Measurements from ENCODE around the gene CZIB. TPM values are rescaled to one million over a fixed set of nuclear protein-coding genes. Genes with fewer than 3 reads are reported as not detected.

The CZIB gene
- 52.6 and 59.8 TPM in 2 replicates for total RNA-seq
- long read RNA-seq, transcript C1orf123-202 (7 exons, 1,009 nt): minor isoform, 10 of 95 reads
- long read RNA-seq, transcript C1orf123-201 (8 exons, 1,085 nt): major isoform, 68 of 95 reads
- long read RNA-seq, partial matches to known transcripts: 3 of 95 reads
- long read RNA-seq, other reads (novel, unspliced or antisense): 14 of 95 reads

GRCh38 chr1:53220171-53220961 lies at the start of gene CZIB:
Gene CZIB, minus strand, starts transcription at chr1:53220634. Its CDS starts 59 bp downstream, at chr1:53220575.
- Mint-ChIP-seq H3K4me1 (ENCODE audit: unreplicated experiment) (peaks cover 21% of the 10 kb centered on the region), H3K9me3 (ENCODE audit: unreplicated experiment) (no peaks in the 10 kb centered on the region), H3K36me3 (ENCODE audit: unreplicated experiment) (peaks cover 10% of the 10 kb centered on the region), H3K27ac (ENCODE audit: unreplicated experiment) (peak within 1 kb of the TSS; percentile 97), H3K27me3 (ENCODE audit: unreplicated experiment) (no peaks in the 10 kb centered on the region), H3K4me3 (ENCODE audit: unreplicated experiment) (peak within 1 kb of the TSS; percentile 88)
- peak; percentile 97 for DNase-seq (ENCODE audit: extremely low spot score, unreplicated experiment)
- TF ChIP-seq CTCF (IDR thresholded peaks at IDR 0.05): no peak

- H3K4me1 Mint-ChIP-seq (ENCODE audit: unreplicated experiment): no peaks in the 10 kb centered on the region
- no peak overlapping the region for H3K4me3 Mint-ChIP-seq (ENCODE audit: unreplicated experiment)
- no peaks in the 10 kb centered on the region for H3K27me3 Mint-ChIP-seq (ENCODE audit: unreplicated experiment)
- no peak for TF ChIP-seq CTCF (IDR thresholded peaks at IDR 0.05)
- no peaks in the 10 kb centered on the region for H3K9me3 Mint-ChIP-seq (ENCODE audit: unreplicated experiment)
- no peak overlapping the region for H3K27ac Mint-ChIP-seq (ENCODE audit: unreplicated experiment)
- no peak for DNase-seq (ENCODE audit: extremely low spot score, unreplicated experiment)
- no peaks in the 10 kb centered on the region for H3K36me3 Mint-ChIP-seq (ENCODE audit: unreplicated experiment)
These were observed 49.7 kb upstream of the CZIB start for GRCh38 chr1:53270107-53270506.

- Mint-ChIP-seq H3K4me3 (ENCODE audit: unreplicated experiment) (no peak overlapping the region), H3K36me3 (ENCODE audit: unreplicated experiment) (peaks cover 3% of the 10 kb centered on the region), H3K4me1 (ENCODE audit: unreplicated experiment) (no peaks in the 10 kb centered on the region), H3K27ac (ENCODE audit: unreplicated experiment) (no peak overlapping the region), H3K27me3 (ENCODE audit: unreplicated experiment) (no peaks in the 10 kb centered on the region), H3K9me3 (ENCODE audit: unreplicated experiment) (no peaks in the 10 kb centered on the region)
- no peak for TF ChIP-seq CTCF (IDR thresholded peaks at IDR 0.05)
- no peak for DNase-seq (ENCODE audit: extremely low spot score, unreplicated experiment)
These were observed 47.3 kb upstream of the CZIB start for GRCh38 chr1:53267761-53268160.

GRCh38 chr1:53266038-53266437 lies 45.6 kb upstream of the CZIB start:
- H3K27ac Mint-ChIP-seq (ENCODE audit: unreplicated experiment): no peak overlapping the region
- no peaks in the 10 kb centered on the region for H3K9me3 Mint-ChIP-seq (ENCODE audit: unreplicated experiment)

More at GRCh38 chr1:53266038-53266437, 45.6 kb upstream of the CZIB start:
- H3K4me1 Mint-ChIP-seq (ENCODE audit: unreplicated experiment): no peaks in the 10 kb centered on the region
- no peaks in the 10 kb centered on the region for H3K27me3 Mint-ChIP-seq (ENCODE audit: unreplicated experiment)
- no peak for DNase-seq (ENCODE audit: extremely low spot score, unreplicated experiment)
- H3K36me3 Mint-ChIP-seq (ENCODE audit: unreplicated experiment): peaks cover 3% of the 10 kb centered on the region
- no peak overlapping the region for H3K4me3 Mint-ChIP-seq (ENCODE audit: unreplicated experiment)
- TF ChIP-seq CTCF (IDR thresholded peaks at IDR 0.05): peak; percentile 24

Data from osteocyte (in vitro differentiated cells).